22Rv1 (cell line): ENCODE measurements around the gene ENO1.
A peak's percentile ranks its signal among the peaks of the same experiment; 100 is the strongest.

Source experiments
- H3K27ac ChIP-seq: fragments of 450-650 bp; 2 replicates; pipeline ENCODE4 v1.5.1; 2017
- CTCF ChIP-seq: fragments of 450-650 bp; IDR thresholded peaks from 2 replicates; pipeline ENCODE4 v1.5.1; 2017; ENCODE audit warnings: mild to moderate bottlenecking
- ZFX ChIP-seq: fragments of 450-650 bp; IDR thresholded peaks from 2 replicates; pipeline ENCODE4 v1.6.1; 2017; ENCODE audit warnings: antibody characterized with exemption, borderline replicate concordance

ENO1 gene

DNA sequence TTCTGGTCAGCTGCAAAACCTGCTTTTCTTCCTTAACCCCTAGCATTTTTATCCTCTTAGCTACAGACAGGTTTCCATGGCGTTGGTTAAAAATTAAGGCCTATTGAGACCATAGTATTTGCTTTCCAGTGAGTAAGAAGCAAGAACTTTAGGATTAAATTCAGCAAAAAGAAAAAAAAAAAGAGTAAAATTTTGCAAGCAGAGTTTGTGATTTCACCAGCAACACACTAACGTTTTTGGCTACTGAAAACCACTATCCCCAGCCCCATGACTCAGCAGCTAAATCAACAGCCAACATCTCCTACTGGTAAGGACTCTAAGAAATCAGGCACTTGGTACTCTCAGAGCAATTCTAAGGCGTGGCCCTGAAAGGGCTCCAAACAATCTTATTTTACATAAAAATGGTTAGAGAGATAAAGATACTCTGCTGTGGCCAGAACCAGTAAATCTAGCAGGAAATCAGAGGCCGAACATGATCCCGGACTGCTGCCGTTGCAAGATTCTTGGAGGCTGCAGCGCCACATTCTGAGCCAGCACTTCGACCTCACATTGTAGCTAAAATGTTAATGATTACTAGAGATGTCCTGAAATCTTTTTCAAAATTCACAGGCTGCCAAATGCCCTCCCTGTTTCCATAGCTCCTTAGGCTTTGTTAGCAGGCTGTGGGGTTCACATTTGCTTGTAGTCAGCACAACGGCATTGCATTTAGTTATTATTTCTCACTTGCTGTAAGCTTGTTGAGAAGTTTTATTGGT is 1.6 kb upstream of the ENO1 start:
- peak overlapping the region; percentile 86 for H3K27ac ChIP-seq
- TF ChIP-seq CTCF (no peak), ZFX (no peak)

DNA sequence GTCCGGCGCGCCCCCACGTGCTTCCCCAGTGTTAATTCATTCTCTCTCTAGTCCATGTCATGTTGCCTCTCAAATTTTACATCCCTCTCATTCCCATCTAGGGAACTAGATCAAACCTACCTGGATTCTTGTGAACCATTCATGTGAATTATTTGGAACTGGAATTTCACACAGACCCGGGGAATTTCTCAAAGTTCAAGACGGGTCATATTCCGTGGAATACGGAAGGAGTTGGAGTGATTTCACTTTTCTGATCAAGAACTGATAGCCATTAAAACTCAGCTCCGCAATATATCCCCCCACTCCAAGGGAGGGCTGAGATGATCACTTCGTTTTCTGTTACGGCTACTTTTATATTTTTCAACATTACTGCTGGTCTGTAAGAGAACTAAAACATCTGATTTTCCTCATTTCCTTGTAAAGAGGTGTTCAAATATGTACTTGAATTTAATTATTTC is 1.0 kb upstream of the ENO1 start:
- TF ChIP-seq CTCF (no peak; the same call in 1 of the 2 replicates), ZFX (no peak)
- peak overlapping the region; percentile 86 for H3K27ac ChIP-seq

- TF ChIP-seq CTCF (peak; percentile 44; the same call in 1 of the 2 replicates), ZFX (no peak)
- H3K27ac ChIP-seq: peak overlapping the region; percentile 86
These were observed 395 bp upstream of the ENO1 start for GRCh38 chr1:8878698-8879463.

GRCh38 chr1:8876087-8876486 is 2.4 kb downstream of the ENO1 start:
- no peak overlapping the region for H3K27ac ChIP-seq
- TF ChIP-seq CTCF (no peak), ZFX (no peak)

GRCh38 chr1:8875216-8875861 is 3.1 kb downstream of the ENO1 start:
- H3K27ac ChIP-seq: no peak overlapping the region
- TF ChIP-seq CTCF: no peak

GRCh38 chr1:8874230-8875201 is 4.0 kb downstream of the ENO1 start:
- 0 out of 2 replicates have a peak overlapping the region, but pooled peaks have one; percentile 13 for H3K27ac ChIP-seq

More at GRCh38 chr1:8874230-8875201, 4.0 kb downstream of the ENO1 start:
- no peak for TF ChIP-seq ZFX
- TF ChIP-seq CTCF: no peak
